NCI-H1930 (cell line): Measurements from ENCODE around the gene CUL9.

ENCODE experiments used
- DNase-seq, 2 experiments: peaks; one replicate each; lab custom pipeline; 2025; lab: John Stamatoyannopoulos, UW

The CUL9 gene

GRCh38 chr6:43200541-43200940 is 18.5 kb downstream of the CUL9 start:
- no peak for DNase-seq

GRCh38 chr6:43202451-43202850 is 20.5 kb downstream of the CUL9 start:
- no peak for DNase-seq

- DNase-seq: no peak
These were observed 21.2 kb downstream of the CUL9 start for GRCh38 chr6:43203029-43203717.

- DNase-seq: no peak
These were observed 21.7 kb downstream of the CUL9 start for GRCh38 chr6:43203718-43204095.

- DNase-seq: no peak
These were observed 22.5 kb downstream of the CUL9 start for GRCh38 chr6:43204271-43205105.

- no peak for DNase-seq
These were observed 23.9 kb downstream of the CUL9 start for GRCh38 chr6:43205849-43206248.

- DNase-seq: no peak
These were observed 25.3 kb downstream of the CUL9 start for GRCh38 chr6:43207286-43207685.

GRCh38 chr6:43211955-43212354 is 30.0 kb downstream of the CUL9 start:
- no peak for DNase-seq

- no peak for DNase-seq
These were observed 31.4 kb downstream of the CUL9 start for GRCh38 chr6:43213431-43213830.

GRCh38 chr6:43215066-43215465 is 33.1 kb downstream of the CUL9 start:
- no peak for DNase-seq

- no peak for DNase-seq
These were observed 34.2 kb downstream of the CUL9 start for GRCh38 chr6:43216200-43216599.

- no peak for DNase-seq
These were observed 35.4 kb downstream of the CUL9 start for GRCh38 chr6:43217351-43217750.

- DNase-seq: no peak
These were observed 37.1 kb downstream of the CUL9 start for GRCh38 chr6:43219119-43219518.

- DNase-seq: no peak
These were observed 37.8 kb downstream of the CUL9 start for GRCh38 chr6:43219814-43220213.

- no peak for DNase-seq
These were observed 38.5 kb downstream of the CUL9 start for GRCh38 chr6:43220439-43220951.

- DNase-seq: no peak
These were observed 39.3 kb downstream of the CUL9 start for GRCh38 chr6:43221046-43221972.

GRCh38 chr6:43222418-43223059 is 40.5 kb downstream of the CUL9 start:
- DNase-seq: no peak

GRCh38 chr6:43223175-43223574 is 41.2 kb downstream of the CUL9 start:
- DNase-seq: no peak

- DNase-seq: no peak
These were observed 44.3 kb downstream of the CUL9 start for GRCh38 chr6:43226192-43226851.

GRCh38 chr6:43228951-43229802 is 47.2 kb downstream of the CUL9 start, which contains the start of gene DNPH1:
DNPH1 (minus strand) TSS chr6:43229481; CDS start chr6:43229456, 25 bp downstream.
- peak; percentile 31 to 85 for DNase-seq
